ENCODE data around the gene CYP24A1. TPM values are rescaled to one million over a fixed set of nuclear protein-coding genes. Genes with fewer than 3 reads are reported as not detected.
A peak's percentile ranks its signal among the peaks of the same experiment; 100 is the strongest.

CYP24A1 gene
- total and polyA plus RNA-seq, 2 of the 8 experiments (the other 6 are each of a cell fraction or from before 2014, with no cell fraction given) = not detected

- Histone ChIP-seq H3K4me2 (ENCODE audit: insufficient read depth in 1 of 2, low read depth in 2 of 2, low read length in 2 of 2) (no peak overlapping the region), H4K5ac (ENCODE audit: insufficient read length, low read depth, low read length) (no peak overlapping the region), H2BK12ac (ENCODE audit: low read depth, low read length) (no peak overlapping the region), H2AFZ (ENCODE audit: low read length) (no peak overlapping the region), H2BK120ac (replicated peaks; ENCODE audit: low read depth, low read length) (no peak overlapping the region), H2AK5ac (ENCODE audit: low read depth, low read length) (no peak overlapping the region), H3K79me1 (ENCODE audit: low read depth, low read length) (no peaks in the 10 kb centered on the region), H4K91ac (replicated peaks; ENCODE audit: insufficient read length, low read length) (no peak overlapping the region), H3K18ac (ENCODE audit: extremely low read depth, low read length) (no peak overlapping the region), H3K4ac (replicated peaks; ENCODE audit: insufficient read length, low read depth, low read length) (no peak overlapping the region), H3K23me2 (ENCODE audit: low read depth, low read length) (no peaks in the 10 kb centered on the region; the same call in 1 of the 2 replicates), H3K4me3 (ENCODE audit: extremely low read depth in 1 of 4, insufficient read depth in 2 of 4, low read depth in 3 of 4, low read length in 4 of 4) (no peak overlapping the region), H2BK5ac (ENCODE audit: low read depth, low read length) (no peak overlapping the region), H3K14ac (ENCODE audit: insufficient read length) (no peak overlapping the region), H3K23ac (ENCODE audit: insufficient read length) (no peak overlapping the region), H3K9me3 (ENCODE audit: insufficient read depth in 2 of 2, low read depth in 1 of 2, low read length in 1 of 2) (no peaks in the 10 kb centered on the region), H3K27me3 (replicated peaks in 1 of 4; ENCODE audit: control insufficient read depth in 3 of 4, extremely low read depth in 1 of 4, insufficient read depth in 3 of 4, low read length in 3 of 4) (no peaks in the 10 kb centered on the region), H3K56ac (replicated peaks; ENCODE audit: insufficient read length, low read depth, low read length) (no peak overlapping the region), H3K9ac (replicated peaks in 1 of 4; ENCODE audit: extremely low read depth in 1 of 4, low read depth in 3 of 4, low read length in 3 of 4) (no peak overlapping the region), H3K79me2 (ENCODE audit: control insufficient read depth in 1 of 2, insufficient read depth in 2 of 2, low read length in 2 of 2) (peaks cover 0 to 5% of the 10 kb centered on the region in 2 experiments; a peak in 2 of 4 replicates), H2BK20ac (ENCODE audit: low read length) (no peak overlapping the region), H4K8ac (ENCODE audit: extremely low read depth, insufficient read depth, low read length) (no peak overlapping the region), H3K27ac (ENCODE audit: low read depth, low read length) (no peak overlapping the region), H3K36me3 (ENCODE audit: control insufficient read depth in 2 of 4, insufficient read depth in 4 of 4, low read length in 3 of 4) (peaks cover 2 to 32% (median 7%) of the 10 kb centered on the region in 4 experiments; a peak in 6 of 8 replicates), H4K20me1 (replicated peaks in 1 of 2; ENCODE audit: control insufficient read depth in 1 of 2, insufficient read depth in 2 of 2, low read length in 2 of 2) (no peaks in the 10 kb centered on the region), H3K4me1 (replicated peaks in 1 of 4; ENCODE audit: control insufficient read depth in 3 of 4, insufficient read depth in 4 of 4, low read length in 3 of 4) (peaks cover 0 to 12% (median 11%) of the 10 kb centered on the region in 4 experiments; a peak in 5 of 7 replicates), H2BK15ac (ENCODE audit: low read length) (no peak overlapping the region)
- POLR2A ChIA-PET (ENCODE audit: partially characterized antibody) = interaction anchor here (0.6 kb wide), 1 partner anchor 409 kb away, joined by 4 read pairs; no protein-coding TSS in a partner anchor
- FAIRE-seq (no peak), DNase-seq (ENCODE audit: low read depth in 1 of 2, low spot score in 2 of 2) (no peak)
- CTCF ChIA-PET (ENCODE audit: partially characterized antibody) = interaction anchor here (0.6 to 3.3 kb wide), 9 partner anchors 12 to 1717 kb away, joined by 3 to 27 read pairs (median 5); no protein-coding TSS in a partner anchor
- TF ChIP-seq RNF2 (IDR thresholded peaks at IDR 0.05; ENCODE audit: borderline replicate concordance, low read depth, low read length, missing control alignments, poor library complexity, severe bottlenecking) (no peak), POLR2AphosphoS5 (IDR thresholded peaks at IDR 0.05; ENCODE audit: low read depth, low read length) (0 out of 2 replicates have a peak, but pooled peaks have one; percentile 38)
- WGBS, 2 experiments (ENCODE audit: extremely low coverage in 1 of 2, insufficient coverage in 1 of 2, insufficient read length in 1 of 2, insufficient replicate concordance in 2 of 2, low coverage in 1 of 2, low lambda C conversion rate in 2 of 2, missing lambda C conversion rate in 1 of 2) = 90% methylated on average over 6 of the region's 6 CpGs; no CpG with 5 or more reads in 1 of the 2 experiments
Measured at GRCh38 chr20:54220722-54221121, 46.9 kb upstream of the CYP24A1 start.
